Vagina (tissue), 2 donors: ENCODE results near the gene TRPC4.

Source experiments
- POLR2AphosphoS5 ChIP-seq, 2 donors: sonication (generic); formaldehyde crosslinking; IDR thresholded peaks; one replicate each; pipeline ENCODE4 v1.9.0; 2017; ENCODE audit warnings: antibody characterized with exemption in 2 of 2, mild to moderate bottlenecking in 2 of 2, low read depth in 1 of 2; ENCODE audit not compliant: insufficient read depth in 1 of 2
- TF ChIP-seq, protein P1 (sequence below), 3 experiments: fragments of 450-650 bp in 2 of 3; fragments of 200-600 bp in 1 of 3; sonication (generic) in 1 of 3; IDR thresholded peaks; one replicate each; pipeline ENCODE4 v1.5.1; 2017 to 2019; ENCODE audit warnings: antibody characterized with exemption in 3 of 3, mild to moderate bottlenecking in 2 of 3, moderate library complexity in 2 of 3

- no peak for TF ChIP-seq POLR2AphosphoS5 (IDR thresholded peaks at IDR 0.05; ENCODE audit: insufficient read depth in 1 of 2, low read depth in 1 of 2)
- TF ChIP-seq, protein P1, sequence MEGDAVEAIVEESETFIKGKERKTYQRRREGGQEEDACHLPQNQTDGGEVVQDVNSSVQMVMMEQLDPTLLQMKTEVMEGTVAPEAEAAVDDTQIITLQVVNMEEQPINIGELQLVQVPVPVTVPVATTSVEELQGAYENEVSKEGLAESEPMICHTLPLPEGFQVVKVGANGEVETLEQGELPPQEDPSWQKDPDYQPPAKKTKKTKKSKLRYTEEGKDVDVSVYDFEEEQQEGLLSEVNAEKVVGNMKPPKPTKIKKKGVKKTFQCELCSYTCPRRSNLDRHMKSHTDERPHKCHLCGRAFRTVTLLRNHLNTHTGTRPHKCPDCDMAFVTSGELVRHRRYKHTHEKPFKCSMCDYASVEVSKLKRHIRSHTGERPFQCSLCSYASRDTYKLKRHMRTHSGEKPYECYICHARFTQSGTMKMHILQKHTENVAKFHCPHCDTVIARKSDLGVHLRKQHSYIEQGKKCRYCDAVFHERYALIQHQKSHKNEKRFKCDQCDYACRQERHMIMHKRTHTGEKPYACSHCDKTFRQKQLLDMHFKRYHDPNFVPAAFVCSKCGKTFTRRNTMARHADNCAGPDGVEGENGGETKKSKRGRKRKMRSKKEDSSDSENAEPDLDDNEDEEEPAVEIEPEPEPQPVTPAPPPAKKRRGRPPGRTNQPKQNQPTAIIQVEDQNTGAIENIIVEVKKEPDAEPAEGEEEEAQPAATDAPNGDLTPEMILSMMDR (IDR thresholded peaks at IDR 0.05): no peak
These were observed 217.0 kb downstream of the TRPC4 start for GRCh38 chr13:37652596-37652995.
